Measurements from ENCODE around the gene KCTD1.

DNA sequence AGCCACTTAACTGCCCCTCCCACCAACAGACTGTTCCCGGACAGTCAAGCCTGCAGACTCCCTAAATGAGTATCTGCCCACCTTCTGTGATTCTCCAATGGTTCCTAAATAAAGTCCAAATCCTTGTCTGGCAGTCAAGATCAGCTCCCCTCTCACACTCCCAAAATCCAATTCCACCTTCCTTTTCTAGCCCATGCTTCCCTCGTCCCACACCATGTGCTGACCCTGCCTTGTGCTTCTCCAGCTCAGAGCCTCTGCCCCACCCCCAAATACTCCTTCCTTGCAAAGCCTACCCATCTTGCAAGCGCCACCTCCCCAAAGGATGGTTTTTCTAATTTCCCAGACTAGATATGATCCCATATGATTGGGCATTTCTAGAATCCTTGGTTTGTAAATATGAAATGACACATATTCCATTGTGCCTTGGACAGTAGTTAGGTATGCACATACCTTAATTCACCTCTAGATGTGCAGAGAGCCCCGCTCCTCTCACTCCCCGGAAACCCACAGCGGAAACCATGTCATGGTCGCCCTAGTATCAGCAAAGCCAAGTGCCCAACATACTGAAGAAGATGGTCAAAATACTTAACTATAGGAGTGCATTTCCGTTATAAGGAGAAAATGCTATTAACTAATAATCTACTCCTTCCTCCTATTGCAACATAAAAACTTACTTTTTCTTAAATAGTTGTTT is 97.2 kb downstream of the KCTD1 start:
- TF ChIP-seq, protein P1, sequence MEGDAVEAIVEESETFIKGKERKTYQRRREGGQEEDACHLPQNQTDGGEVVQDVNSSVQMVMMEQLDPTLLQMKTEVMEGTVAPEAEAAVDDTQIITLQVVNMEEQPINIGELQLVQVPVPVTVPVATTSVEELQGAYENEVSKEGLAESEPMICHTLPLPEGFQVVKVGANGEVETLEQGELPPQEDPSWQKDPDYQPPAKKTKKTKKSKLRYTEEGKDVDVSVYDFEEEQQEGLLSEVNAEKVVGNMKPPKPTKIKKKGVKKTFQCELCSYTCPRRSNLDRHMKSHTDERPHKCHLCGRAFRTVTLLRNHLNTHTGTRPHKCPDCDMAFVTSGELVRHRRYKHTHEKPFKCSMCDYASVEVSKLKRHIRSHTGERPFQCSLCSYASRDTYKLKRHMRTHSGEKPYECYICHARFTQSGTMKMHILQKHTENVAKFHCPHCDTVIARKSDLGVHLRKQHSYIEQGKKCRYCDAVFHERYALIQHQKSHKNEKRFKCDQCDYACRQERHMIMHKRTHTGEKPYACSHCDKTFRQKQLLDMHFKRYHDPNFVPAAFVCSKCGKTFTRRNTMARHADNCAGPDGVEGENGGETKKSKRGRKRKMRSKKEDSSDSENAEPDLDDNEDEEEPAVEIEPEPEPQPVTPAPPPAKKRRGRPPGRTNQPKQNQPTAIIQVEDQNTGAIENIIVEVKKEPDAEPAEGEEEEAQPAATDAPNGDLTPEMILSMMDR (conservative IDR thresholded peaks at IDR 0.05; ENCODE audit: low read length): no peak
- no peak for TF ChIP-seq EZH2phosphoT487 (IDR thresholded peaks at IDR 0.05; ENCODE audit: borderline replicate concordance)
